Stimulated activated CD4-positive, alpha-beta T cell treated with anti-CD3 and anti-CD28 coated beads, Interleukin-2, amount 100 ng/mL, for 4 hours (primary cell): ENCODE data around the gene A2ML1.
"Not testable (repeated sequence)": the region's sequence is repeated elsewhere in the genome, so short reads cannot be mapped to it uniquely, and the experiment has no call there.

Experiments used
- DNase-seq: peaks from one replicate; pipeline ENCODE4 v3.0.0-alpha.2; 2020; ENCODE audit warnings: low read depth

Gene A2ML1

GRCh38 chr12:8907513-8907912 lies 85.1 kb downstream of the A2ML1 start:
- DNase-seq = no peak

- no peak for DNase-seq
These were observed 87.3 kb downstream of the A2ML1 start for GRCh38 chr12:8909752-8910151.

DNA sequence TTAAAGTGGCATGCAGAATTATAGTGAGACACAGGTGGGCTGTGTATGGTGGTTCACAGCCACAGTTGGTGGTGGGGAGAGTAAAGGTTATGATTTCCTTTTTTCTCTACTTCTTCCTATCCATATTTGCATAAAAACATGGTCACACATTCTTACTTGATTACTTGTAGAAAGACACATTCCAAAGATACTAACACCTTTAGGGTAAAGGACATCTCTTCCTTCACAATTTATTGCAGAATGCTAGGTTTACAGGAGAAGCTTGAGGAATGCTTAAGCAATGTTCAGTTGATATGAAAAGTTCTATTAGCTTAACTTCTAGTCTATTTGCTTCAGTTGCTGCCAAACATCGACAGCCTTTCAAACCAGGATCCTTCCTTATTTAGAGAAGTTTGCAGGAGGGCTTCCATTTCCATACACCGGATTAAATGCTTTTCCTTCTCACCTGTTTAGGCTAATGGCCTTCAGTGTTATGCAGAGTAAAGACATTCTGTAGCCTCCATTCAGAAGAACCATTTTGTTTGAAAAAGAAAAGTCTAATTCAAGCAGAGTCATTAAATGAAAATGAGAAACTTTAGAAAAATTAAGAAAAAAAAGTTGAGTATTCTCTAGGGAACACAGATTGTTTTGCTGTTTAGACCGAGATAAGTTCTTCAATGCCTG lies 89.3 kb downstream of the A2ML1 start:
- DNase-seq = no peak

GRCh38 chr12:8912914-8913313 lies 90.5 kb downstream of the A2ML1 start:
- no peak for DNase-seq

GRCh38 chr12:8913702-8914032 lies 91.2 kb downstream of the A2ML1 start:
- DNase-seq = no peak

GRCh38 chr12:8914033-8914715 lies 91.8 kb downstream of the A2ML1 start, which contains the start of gene PHC1:
PHC1 (plus strand) TSS chr12:8914509; CDS start chr12:8917678, 3,169 bp downstream.
- DNase-seq = peak; percentile 76

DNA sequence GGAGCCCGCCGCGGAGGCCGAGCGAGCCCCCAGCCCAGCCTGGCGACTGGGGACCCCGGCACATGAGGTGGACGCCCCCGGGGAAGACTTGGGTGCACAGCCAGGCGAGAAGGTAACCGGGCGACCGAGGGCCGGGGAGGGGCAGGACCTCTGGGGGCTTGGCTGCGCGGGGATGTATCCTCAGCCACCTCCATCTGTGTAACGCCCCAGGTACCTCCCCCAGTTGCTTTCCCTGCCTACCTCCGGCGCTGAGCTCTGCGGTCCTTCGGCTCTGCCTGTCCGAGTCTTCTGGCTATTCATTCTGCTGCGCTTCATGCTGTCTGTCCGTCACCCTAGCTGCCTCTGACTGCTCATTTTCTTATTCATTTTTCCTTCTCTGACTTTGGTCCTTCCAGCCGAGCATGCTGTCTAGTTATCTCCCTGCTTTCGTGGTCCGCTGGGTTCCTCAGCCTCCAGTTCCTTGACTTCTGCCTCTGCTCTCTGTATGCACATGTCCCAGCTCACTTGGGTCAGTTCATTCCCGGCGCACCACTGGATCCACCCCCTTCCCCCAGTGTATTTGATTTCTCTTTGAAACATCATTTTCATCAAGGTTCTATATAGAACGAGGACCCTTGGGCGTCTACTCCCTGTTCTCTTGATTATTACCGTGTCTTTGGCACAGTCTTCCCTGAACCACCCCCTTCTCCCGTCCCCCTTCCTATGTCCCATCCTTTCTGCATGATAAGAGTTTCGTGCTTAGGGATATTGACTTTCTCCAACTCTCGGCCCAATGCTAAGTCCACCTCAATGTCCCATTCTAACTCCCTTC lies 92.5 kb downstream of the A2ML1 start:
- peak; percentile 28 for DNase-seq

- no peak for DNase-seq
These were observed 93.7 kb downstream of the A2ML1 start for GRCh38 chr12:8916154-8916553.

DNA sequence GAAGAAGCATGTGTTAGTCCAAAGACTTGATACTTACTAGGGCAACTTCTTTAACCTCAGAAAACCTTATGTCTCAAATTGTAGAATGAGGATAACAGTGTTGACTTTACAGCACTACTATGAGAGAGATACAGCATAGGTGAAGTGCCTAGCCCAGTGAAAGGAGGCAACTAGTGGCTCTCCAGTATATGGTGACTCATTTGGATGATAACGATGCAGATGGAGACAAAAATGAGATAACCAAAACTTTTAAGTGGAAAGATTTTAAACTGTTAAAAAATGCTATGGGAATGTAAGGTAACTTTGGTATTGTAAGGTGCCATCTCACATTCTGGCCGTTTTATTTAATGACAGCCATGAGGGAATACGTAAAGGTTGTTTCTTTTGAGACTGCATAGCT lies 94.6 kb downstream of the A2ML1 start:
- no peak for DNase-seq

GRCh38 chr12:8917751-8918150 lies 95.3 kb downstream of the A2ML1 start:
- no peak for DNase-seq

GRCh38 chr12:8919643-8920042 lies 97.2 kb downstream of the A2ML1 start:
- not testable (repeated sequence) for DNase-seq

DNA sequence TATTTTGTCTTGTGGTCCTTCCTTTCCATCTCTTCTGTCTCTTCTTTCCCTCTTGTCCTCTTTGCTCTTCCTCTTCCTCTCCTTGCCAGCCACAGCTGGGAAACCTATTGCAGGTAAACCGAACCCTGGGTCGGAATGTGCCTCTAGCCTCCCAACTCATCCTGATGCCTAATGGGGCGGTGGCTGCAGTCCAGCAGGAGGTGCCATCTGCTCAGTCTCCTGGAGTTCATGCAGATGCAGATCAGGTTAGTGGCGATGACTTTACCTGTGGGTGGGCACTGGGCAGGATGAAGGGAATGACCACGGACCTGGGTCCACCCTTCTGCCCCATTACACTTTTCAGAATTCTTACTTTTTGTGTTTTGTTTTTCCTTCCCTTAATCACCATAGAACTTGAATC lies 100.1 kb downstream of the A2ML1 start:
- DNase-seq = no peak
